Stimulated activated CD4-positive, alpha-beta T cell treated with anti-CD3 and anti-CD28 coated beads, Interleukin-15, amount 100 ng/mL, for 24 hours (primary cell): ENCODE results near the gene SGSM2.

Experiments used
- DNase-seq: peaks from one replicate; pipeline ENCODE4 v3.0.0-alpha.2; 2020

The SGSM2 gene

DNA sequence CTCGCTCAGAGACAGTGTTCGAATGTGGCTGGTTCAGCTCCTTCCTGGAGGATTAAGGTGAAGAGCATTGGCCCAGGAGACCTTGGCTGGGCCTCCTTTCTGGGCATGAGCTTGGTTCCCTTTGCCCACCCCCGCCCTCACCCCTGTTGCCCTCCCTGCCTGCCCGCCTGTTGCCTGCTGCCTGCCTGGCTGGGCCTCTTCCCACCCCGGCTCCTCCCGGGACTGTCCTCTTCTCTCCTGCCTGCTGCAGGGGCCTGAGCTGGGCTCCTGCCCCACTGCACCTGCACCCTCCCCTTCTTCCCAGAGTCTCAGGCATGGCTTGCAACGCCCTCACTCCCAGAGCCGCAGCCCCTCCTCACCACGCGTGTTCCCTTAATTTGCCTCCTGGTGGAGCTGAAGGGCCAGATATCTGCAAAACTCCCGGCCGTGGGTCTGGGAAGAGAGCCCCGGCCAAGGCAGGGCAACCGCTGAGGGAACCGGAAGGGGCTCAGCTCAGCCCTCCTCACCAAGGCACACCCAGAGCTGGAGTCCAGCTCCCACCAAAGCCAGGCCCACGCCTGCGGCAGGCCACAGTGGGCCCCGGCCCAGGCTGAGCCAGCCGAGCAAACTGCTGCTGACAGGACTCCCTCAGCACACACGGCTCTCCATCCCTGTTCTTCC lies 32.4 kb downstream of the SGSM2 start:
- DNase-seq = no peak

DNA sequence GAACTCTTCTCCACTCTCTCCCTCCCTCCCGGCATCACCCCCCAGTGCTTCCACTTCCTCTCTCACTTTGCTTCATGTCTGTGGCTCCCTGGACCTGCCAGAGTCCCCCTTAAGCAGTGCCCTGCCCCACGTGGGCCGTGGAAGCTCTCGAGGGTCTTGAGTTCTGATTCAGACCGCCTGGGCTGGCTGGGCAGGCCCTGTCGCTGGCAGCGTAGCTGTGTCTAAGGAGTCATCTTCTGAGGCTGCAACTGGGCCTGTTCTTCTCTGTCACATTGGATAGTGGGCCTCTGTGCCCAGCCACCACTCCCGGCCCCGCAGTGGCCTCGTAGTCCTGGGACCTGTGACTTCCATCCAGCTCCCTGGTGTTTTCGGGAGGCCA lies 32.9 kb downstream of the SGSM2 start:
- no peak for DNase-seq

DNA sequence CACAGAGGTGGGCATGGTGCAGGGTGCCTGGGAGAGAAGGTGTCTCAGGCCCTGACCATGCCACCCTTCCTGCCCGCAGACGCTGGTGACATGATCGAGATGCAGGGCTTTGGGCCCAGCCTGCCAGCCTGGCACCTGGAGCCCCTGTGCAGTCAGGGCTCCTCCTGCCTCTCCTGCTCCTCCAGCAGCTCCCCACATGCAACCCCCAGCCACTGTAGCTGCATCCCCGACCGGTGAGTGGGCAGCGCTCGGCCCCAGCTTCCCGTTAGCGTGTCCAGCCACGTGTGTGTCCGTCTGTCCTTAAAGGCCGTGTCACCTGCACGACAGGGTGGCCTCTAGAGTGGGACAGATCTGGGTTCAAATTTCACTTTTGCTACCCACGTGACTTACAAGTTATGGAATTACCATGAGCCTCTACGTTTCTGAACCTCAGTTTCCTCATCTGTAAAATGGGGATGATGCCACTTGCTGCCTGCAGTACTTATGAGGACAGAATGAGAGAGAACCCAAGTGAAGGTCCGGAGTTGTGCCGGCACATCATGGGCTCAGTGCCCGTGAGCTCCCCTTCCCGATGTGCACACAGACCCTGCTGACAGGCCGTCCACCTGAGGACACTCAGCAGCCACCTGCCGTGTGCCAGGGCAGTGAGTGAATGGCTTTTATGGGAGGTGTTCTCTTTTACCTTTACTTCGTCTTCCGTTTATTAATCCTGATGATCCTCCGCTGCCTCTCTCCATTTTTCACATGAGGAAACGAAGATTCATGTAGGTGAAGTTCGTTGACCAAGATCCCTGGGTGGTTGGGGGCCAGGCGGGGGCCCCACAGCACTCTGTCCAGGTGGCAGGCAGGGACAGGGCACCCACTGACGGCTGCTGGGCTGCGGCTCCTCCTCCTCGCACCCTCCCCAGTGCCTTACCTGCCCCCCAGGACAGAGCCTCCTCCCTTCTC lies 34.2 kb downstream of the SGSM2 start:
- DNase-seq = no peak

DNA sequence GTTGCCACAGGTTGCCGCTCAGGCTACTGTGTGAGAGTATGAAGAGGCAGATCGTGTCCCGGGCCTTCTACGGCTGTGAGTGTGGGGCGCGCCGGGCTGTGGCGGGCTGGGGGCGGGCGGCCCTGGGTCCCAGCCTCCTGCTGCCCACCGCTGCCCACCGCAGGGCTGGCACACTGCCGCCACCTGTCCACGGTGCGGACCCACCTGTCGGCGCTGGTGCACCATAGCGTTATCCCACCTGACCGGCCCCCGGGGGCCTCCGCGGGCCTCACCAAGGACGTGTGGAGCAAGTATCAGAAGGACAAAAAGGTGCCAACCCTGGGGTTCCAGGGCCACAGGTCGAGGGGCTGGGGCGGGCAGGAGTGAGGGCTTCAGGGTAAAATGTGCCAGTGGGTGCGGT lies 34.9 kb downstream of the SGSM2 start:
- DNase-seq = no peak

DNA sequence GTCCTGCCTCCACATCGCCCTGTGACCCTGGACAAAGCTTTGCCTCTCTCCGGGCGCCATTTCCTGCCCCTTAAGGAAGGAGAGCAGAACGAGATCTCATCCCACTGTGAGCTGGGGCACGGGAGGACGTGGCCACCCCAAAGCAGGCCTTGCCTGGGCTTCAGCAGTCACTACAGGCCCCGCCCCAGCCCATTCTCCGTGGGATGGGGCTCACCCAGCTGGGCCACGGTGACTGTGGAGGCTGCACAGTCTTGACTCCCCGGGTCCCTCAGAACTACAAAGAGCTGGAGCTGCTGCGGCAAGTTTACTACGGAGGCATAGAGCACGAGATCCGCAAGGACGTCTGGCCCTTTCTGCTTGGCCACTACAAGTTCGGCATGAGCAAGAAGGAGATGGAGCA lies 35.4 kb downstream of the SGSM2 start:
- DNase-seq = no peak

DNA sequence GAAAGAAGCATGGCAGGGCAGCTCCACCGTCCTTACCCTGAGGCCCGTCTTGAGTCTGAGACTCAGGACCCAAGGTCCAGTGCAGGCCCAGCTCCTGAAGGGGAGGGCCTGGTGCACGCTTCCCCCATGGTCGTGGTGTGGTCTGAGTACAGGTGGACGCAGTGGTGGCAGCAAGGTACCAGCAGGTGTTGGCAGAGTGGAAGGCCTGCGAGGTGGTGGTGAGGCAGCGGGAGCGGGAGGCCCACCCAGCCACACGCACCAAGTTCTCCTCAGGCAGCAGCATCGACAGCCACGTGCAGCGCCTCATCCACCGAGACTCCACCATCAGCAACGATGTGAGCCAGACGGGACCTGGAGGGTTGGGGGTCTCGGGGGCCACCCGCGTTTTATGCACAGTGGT lies 35.9 kb downstream of the SGSM2 start:
- DNase-seq = no peak

DNA sequence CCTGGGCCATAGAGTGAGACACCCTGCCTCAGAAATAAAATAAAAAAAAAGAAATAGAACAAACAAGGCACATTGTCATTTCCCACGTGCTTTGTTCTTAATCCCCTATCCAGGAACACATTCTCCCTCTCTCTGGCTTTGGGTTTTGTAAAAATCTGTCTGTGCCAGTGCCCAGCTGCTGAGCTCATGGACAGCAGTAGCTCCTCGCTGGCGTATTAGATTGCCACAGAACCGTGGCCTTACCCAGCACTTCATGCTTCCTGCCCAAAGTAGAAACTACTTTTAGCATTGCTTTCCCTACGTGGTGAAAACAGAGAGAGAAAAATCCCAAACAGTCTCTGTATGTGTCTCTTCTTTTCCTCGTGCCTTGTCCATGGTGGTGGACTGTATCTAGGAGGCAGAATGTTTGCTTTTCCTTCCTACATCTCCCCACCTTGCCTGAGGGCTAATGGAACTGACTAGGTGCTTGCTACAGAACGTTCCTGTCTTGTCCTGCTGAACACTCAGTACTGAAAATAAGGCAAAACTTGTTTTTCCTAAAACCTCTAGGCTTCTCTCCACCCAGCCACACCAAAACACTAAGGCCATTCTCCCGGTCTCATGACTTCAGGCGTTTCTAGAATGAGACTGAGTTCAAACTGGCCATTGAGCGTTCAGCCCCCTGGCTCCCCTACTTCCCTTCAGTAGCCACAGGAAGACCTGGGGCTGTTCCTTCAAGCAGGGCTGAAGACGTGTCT lies 37.4 kb downstream of the SGSM2 start:
- no peak for DNase-seq

DNA sequence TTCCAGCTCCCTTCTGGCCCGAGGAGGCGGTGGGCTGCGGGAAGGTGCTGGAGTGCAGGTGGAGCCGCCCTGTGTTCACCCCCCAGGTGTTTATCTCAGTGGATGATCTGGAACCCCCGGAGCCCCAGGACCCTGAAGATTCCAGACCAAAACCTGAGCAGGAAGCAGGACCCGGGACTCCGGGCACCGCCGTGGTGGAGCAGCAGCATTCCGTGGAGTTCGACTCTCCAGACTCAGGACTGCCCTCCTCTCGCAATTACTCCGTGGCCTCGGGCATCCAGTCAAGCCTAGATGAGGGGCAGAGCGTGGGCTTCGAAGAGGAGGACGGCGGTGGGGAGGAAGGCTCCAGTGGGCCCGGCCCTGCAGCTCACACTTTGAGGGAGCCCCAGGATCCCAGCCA lies 38.1 kb downstream of the SGSM2 start:
- no peak for DNase-seq

DNA sequence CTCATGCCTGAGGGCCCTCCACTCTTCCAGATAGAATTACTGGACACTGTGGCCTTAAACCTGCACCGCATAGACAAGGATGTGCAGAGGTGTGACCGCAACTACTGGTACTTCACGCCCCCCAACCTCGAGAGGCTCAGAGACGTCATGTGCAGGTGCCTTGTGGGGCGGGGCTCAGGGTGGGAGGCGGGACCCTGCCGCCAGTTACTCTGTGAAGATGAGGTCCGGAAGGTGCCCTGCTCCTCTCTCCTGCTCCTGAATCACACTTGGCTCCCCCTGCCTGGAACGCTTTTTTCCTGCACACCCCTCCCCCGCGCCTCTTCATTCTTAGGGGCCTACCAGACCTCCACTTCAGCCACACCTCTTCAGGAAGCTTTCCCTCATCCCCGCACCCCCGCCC lies 38.8 kb downstream of the SGSM2 start:
- DNase-seq = no peak

DNA sequence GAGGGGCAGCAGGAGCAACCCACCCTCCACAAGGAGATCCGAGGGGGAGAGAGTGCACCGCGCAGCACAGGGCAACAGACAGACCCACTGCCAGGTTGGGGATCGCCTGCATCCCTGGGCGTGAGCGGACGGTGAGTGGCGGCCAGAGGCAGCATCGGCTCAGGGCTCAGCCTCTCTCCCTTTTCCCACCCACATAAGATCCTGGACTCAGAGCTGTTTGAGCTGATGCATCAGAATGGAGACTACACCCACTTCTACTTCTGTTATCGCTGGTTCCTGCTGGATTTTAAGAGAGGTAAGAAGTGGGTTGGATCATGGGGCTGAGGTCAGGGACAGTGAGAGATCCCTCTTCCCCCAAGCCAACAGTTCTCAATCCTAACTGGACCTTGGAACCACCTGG lies 40.4 kb downstream of the SGSM2 start:
- no peak for DNase-seq

DNA sequence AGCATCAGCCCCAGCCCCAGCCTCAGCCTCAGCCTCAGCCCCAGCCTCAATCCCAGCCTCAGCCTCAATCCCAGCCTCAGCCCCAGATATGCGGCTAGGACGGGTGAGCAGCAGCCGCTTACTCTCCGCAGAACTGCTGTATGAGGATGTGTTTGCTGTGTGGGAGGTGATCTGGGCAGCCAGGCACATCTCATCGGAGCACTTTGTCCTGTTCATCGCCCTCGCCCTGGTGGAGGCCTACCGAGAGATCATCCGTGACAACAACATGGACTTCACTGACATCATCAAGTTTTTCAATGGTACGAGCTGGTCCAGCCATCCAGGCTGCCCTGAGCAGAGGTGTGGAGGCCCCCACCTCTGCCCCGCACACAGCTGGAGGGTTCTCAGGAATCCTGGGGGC lies 41.6 kb downstream of the SGSM2 start:
- no peak for DNase-seq

DNA sequence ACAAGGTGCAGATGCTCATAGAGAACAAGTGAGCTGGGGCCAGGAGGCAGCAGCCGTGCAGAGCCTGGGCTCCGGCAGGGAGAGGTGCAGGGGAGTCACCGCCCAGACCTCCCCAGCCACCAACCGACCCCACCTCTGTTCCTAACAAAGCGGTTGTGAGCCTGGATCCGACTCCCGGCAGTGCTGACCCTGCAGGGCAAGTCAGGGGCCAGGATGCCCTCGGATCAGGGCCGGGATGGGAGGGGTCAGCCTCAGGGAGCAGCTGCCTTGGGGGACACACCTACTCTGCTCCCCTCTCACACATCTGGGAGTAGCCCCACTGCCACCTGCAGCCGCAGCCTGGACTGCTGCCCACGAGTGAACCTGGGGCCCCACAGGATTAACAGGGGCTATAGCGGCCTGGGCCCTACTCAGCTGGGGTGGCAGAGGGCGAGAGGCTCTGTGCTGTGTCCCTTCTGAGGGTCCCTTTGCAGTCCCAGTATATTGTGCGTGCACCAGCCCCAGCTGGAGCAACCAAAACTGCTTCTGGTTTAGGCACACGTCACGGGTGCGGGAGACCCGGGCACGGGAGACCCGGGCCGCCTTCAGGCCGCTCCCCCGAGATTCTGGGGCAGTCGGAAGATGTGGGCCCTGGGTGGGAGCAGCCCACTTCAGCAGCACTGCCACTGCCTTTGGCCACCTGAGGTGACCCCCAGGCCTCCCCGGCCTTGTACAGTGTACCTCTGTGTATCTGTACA lies 42.4 kb downstream of the SGSM2 start:
- no peak for DNase-seq

DNA sequence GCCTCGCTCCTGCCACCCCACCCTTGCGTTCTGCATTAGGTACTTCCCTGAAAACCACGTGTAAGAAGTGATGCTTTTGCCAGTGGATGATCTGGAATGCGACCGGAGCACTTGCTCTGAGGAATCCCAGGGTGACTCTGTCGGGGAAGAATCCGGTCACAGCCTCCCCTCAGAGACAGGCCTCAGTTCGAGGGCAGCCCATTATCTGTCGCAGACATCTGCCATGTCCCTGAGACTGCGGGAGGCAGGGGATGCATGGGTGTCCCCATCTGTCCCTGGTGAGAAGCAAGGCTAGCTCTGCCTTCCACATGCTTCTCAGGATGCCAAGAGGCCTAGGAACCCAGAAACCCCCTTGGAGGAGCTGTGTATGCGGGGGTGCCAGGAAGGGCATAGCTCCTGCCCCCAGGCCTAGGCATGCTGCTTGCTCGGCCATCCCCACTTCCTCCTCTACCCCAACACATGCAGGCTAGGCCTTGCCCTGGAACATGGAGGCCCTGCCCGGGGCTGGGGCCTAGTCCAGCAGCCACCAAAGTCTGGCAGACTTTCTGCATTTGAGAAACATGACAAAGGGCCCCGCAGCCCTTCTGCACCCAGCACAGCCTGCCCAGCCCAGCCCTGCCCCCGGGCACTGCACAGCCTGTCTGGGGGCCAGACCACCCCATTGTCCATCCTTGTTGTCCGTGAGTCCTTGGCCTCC lies 43.1 kb downstream of the SGSM2 start:
- DNase-seq = no peak

DNA sequence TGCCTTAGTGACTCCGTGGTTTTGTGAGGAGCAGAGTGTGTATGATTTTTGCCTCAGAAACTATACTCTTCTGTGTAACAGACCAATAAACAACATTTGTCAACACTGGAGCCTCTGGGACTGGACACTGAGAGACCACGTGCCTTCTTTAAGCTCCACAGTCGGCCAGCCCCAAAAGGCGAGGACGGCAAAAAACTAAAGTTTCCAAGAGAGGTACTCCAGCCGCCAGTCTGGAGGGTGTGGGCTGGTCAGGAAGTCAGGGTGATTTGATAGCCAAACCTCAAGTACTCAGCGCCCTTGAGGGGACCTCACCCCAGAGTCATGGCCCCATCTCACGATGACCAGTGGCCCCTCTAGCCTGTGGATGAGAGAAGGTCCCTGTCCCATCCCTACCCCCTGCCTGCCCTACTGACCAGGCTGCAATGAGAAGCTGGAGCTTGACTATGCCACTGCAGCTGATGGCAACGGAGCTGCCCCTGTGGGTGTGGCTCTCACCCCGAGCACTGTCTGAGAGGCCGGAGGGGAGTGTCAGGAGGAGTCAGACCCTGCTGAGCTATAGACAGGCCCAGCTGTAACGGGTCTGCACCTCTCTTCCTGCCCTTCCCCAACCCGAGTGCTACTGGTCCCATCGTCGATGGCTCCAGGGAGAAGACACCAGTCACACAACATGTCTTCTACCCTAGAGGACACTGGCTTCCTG lies 43.8 kb downstream of the SGSM2 start:
- DNase-seq = no peak

DNA sequence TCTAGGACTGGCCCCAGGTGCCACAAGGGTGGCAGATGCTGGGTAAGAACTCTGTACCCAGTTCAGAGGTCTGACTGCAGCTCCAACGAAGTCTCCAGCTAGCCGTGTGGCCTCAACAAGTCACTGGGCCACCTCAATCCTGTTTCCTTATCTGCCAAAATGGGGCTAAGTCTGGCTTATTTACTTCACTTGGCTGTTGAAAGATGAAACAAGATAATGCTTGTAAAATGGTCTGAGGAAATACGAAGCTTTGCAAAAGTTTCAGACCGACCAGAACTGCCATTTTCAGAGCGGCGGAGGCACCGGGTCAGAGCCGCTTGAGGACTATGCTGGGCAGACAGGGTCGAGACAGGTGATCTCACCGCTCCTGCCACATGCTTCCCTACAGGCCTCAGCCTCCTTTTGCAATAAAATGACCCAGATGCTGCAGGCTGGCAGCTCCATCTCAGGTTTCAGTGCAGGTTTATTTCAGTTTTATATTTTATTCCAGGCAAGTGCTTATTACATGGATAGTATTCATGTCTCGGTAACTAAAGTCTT lies 46.4 kb downstream of the SGSM2 start:
- no peak for DNase-seq

DNA sequence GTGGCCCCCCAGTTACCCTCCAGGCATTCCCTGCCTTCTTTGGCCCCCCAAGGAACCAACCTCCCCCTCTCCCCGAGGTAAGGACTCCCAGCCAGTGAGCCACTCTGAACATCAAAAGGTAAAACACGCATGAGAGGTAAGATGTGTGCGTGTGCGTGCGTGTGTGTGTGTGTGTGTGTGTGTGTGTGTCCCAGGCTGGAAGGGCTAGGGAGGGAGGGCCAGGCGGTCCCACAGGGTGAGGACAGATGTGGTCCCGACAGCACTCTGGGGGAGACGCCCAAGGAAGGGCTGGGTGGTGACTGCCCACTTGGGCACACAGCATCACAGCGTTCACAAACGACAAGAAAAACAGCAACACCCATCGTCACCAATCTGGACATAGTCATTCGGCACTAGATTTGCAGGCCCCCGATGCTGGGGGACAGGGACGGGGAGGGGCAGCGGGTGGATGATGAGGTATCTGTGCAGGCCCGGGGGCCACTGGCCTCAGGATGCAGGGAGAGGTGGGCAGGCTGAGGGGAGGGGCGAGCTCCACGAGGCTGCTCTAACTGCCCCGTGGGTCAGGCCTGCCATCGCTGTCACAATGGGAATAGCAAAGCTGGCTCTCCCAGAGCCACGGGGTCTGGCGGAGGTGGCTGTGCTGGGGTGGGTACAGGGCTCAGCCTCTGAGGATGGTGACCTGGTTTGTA lies 47.3 kb downstream of the SGSM2 start:
- no peak for DNase-seq

DNA sequence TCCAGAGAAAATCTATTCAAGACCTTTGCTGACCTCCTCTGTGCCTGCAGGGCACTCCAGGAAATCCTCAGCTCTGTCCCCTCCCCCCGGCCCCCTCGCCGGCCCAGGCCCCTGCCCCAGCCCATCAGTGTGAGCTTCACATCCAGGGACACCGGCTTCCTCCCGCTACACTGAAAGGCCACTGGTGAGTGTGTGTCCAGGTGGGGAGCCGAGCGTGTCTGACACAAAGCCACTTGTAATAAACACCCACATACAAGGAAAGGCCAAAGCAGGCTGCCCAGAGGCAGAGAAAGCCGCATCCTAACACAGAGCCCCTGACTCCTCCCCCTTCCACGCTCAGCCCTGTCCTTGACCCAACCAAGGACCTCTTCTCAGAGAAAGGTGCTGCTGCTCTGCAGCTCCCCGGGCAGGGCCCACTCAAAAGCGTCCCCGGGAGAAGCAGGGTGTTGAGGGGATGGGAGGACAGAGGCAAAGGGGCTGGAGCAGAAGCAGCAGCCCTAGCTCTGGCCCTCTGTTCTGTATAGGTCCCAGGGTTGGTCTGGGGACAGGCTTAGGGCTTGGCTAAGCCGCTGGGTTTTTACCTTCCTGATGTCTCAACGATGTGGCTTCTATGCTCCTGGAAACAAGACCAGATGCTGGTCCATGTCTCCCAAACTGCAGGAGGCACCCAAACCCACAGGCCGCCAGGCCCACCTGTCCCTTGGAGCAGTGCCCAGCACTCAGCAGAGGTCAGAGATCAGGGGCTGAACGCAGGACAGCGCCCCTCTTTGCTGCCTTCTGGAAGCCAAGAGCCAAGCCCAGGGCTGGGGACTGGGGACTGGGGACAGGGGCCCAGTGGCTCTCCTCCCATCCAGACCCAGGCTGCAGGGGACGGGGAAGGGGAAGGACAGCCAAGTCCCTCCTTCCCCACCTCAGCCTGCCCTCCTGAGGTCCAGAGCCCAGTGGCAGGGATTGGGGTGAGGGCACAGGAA lies 48.2 kb downstream of the SGSM2 start:
- DNase-seq = no peak

DNA sequence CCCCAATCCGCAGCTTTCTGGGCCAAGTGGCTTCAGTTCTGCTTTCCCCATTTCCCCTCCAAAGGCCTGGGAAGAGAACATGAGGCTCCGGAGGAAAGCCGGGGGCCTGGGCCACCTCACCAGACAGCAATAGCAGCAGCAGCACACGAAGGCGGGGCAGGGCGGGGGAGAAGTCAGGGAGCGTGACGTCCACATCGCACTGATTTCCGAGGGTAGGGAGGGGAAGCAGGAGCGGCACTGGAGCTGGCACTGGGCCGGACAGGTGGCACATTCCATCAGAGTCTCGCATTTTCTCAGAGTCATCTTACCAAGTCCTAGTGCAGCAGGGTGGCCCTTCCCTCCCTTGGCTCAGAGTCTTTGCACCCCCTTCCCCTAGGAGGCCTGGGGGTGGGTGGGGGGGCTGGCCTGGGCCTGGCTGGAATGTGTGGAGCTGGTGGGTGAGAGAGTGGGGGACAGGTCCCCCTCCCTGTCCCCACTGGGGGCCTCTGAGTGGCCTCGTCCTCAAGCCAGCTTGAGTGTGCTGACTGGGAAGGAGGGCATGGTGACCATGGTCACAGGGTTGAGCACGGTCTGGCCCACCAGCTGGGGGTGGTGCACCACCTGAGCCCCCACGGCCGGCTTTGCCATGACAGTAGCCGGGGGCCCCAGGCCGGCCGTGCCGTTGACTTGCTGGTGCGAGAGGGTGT lies 49.2 kb downstream of the SGSM2 start:
- no peak for DNase-seq
